B cell (primary cell): ENCODE measurements around the gene WDR18. TPM values are rescaled to one million over a fixed set of nuclear protein-coding genes. Genes with fewer than 3 reads are reported as not detected.
A peak's percentile ranks its signal among the peaks of the same experiment; 100 is the strongest.

Experiments
- ATAC-seq: fragments of 200-7000 bp; cut with Tn5 transposase; one replicate; pipeline ENCODE4 v1.10.0; 2021; ENCODE audit warnings: low read depth, mild to moderate bottlenecking, moderate number of reproducible peaks, moderate library complexity
- CTCF ChIA-PET: fragments of 350-600 bp; sonication (Branson Sonifier 250); formaldehyde crosslinking; loops from one replicate; lab custom pipeline; 2021; ENCODE audit warnings: antibody characterized with exemption, inconsistent platforms; lab: Charles Lee
- POLR2A ChIA-PET: fragments of 350-600 bp; sonication (Branson Sonifier 250); formaldehyde crosslinking; loops from one replicate; lab custom pipeline; 2021; ENCODE audit warnings: antibody characterized with exemption; lab: Charles Lee
- DNase-seq: peaks from one replicate; pipeline ENCODE4 v3.0.0; 2013
- H2AFZ ChIP-seq: 2 replicates; pipeline ENCODE4 v1.6.1; 2012; ENCODE audit warnings: mild to moderate bottlenecking, low read depth, low read length; ENCODE audit not compliant: insufficient read depth, poor library complexity, severe bottlenecking
- H3K27ac ChIP-seq, 2 donors: 1 replicate in 1 of 2; 2 replicates in 1 of 2; pipeline ENCODE4 v1.5.1; 2012 to 2013; ENCODE audit warnings: low read length in 2 of 2, mild to moderate bottlenecking in 2 of 2, moderate library complexity in 1 of 2
- H3K27me3 ChIP-seq, 4 experiments: fragments of 200-600 bp in 1 of 4; sonication (generic) in 1 of 4; replicated peaks in 1 of 4; 1 replicate in 2 of 4; 2 replicates in 2 of 4; pipeline versions ENCODE4 v1.6.1 to v1.7.0; 2013 to 2016; ENCODE audit warnings: low read length in 3 of 4, mild to moderate bottlenecking in 2 of 4, mixed read lengths in 1 of 4, moderate library complexity in 1 of 4; ENCODE audit not compliant: insufficient read depth in 4 of 4, control insufficient read depth in 3 of 4; ENCODE audit errors: control extremely low read depth in 1 of 4
- H3K36me3 ChIP-seq, 2 experiments: replicated peaks in 1 of 2; 1 replicate in 1 of 2; 2 replicates in 1 of 2; pipeline versions ENCODE4 v1.6.1 to v1.7.1; 2013; ENCODE audit warnings: low read length in 1 of 2; ENCODE audit not compliant: insufficient read depth in 2 of 2, control insufficient read depth in 1 of 2; ENCODE audit errors: control extremely low read depth in 1 of 2, extremely low read depth in 1 of 2
- H3K4me1 ChIP-seq, 2 donors: fragments of 200-600 bp in 1 of 2; sonication (generic) in 1 of 2; 1 replicate in 1 of 2; 2 replicates in 1 of 2; pipeline versions ENCODE4 v1.5.1 to v1.6.1; 2013 to 2017; ENCODE audit warnings: low read length in 2 of 2; ENCODE audit not compliant: control insufficient read depth in 2 of 2, insufficient read depth in 2 of 2
- H3K4me2 ChIP-seq: replicated peaks from 2 replicates; pipeline ENCODE3; 2012; ENCODE audit warnings: mild to moderate bottlenecking, low read depth, low read length; ENCODE audit not compliant: poor library complexity, severe bottlenecking
- H3K4me3 ChIP-seq, 5 experiments: fragments of 200-600 bp in 1 of 5; sonication (generic) in 1 of 5; 1 replicate in 3 of 5; 2 replicates in 2 of 5; pipeline versions ENCODE4 v1.5.1 to v1.7.0; 2011 to 2016; ENCODE audit warnings: low read length in 4 of 5, mild to moderate bottlenecking in 4 of 5, low read depth in 2 of 5, control low read depth in 1 of 5, moderate library complexity in 1 of 5; ENCODE audit not compliant: insufficient read depth in 1 of 5; ENCODE audit errors: control extremely low read depth in 1 of 5, extremely low read depth in 1 of 5
- H3K79me2 ChIP-seq: fragments of 200-600 bp; sonication (generic); one replicate; pipeline ENCODE4 v1.6.0; 2016; ENCODE audit warnings: low read length; ENCODE audit not compliant: control insufficient read depth, insufficient read depth
- H3K9ac ChIP-seq: fragments of 200-600 bp; sonication (generic); 2 replicates; pipeline ENCODE4 v1.6.1; 2017; ENCODE audit warnings: mild to moderate bottlenecking, low read length, moderate library complexity
- H3K9me3 ChIP-seq, 3 donors: one replicate each; pipeline versions ENCODE4 v1.6.1 to v1.7.1; 2013; ENCODE audit warnings: low read length in 2 of 3; ENCODE audit not compliant: control insufficient read depth in 2 of 3, insufficient read depth in 1 of 3; ENCODE audit errors: control extremely low read depth in 1 of 3
- H4K20me1 ChIP-seq: 2 replicates; pipeline ENCODE4 v1.6.0; 2012; ENCODE audit warnings: mild to moderate bottlenecking, low read length; ENCODE audit not compliant: insufficient read depth, control insufficient read depth, poor library complexity, severe bottlenecking
- H3K27ac Mint-ChIP-seq: one replicate; pipeline ENCODE4 v1.8.0; 2021; ENCODE audit warnings: mixed read lengths
- H3K27me3 Mint-ChIP-seq: one replicate; pipeline ENCODE4 v1.8.0; 2021; ENCODE audit warnings: mixed read lengths
- H3K4me1 Mint-ChIP-seq: one replicate; pipeline ENCODE4 v1.8.0; 2021; ENCODE audit warnings: mixed read lengths
- H3K4me3 Mint-ChIP-seq: one replicate; pipeline ENCODE4 v1.8.0; 2021; ENCODE audit warnings: mixed read lengths
- H3K9me3 Mint-ChIP-seq: one replicate; pipeline ENCODE4 v1.8.0; 2022; ENCODE audit warnings: mixed read lengths; ENCODE audit not compliant: insufficient read depth
- CTCF ChIP-seq: fragments of 200-600 bp; IDR thresholded peaks from one replicate; pipeline ENCODE4 v1.8.0; 2022; ENCODE audit warnings: antibody characterized with exemption, mild to moderate bottlenecking
- EZH2 ChIP-seq: IDR thresholded peaks from 2 replicates; pipeline ENCODE4 v1.6.1; 2012; ENCODE audit warnings: borderline replicate concordance, low read depth, mild to moderate bottlenecking, moderate library complexity, low read length; ENCODE audit not compliant: insufficient read depth, poor library complexity, severe bottlenecking
- WGBS: methylation state at CpG from one replicate; pipeline ENCODE4 v1.1.5; 2013; ENCODE audit warnings: missing lambda C conversion rate; ENCODE audit not compliant: insufficient coverage; 5-methylcytosine and 5-hydroxymethylcytosine counted together
- intact Hi-C: fragments of 100-400 bp; cut with micrococcal nuclease; formaldehyde crosslinking; loops from one replicate; pipeline ENCODE4 v1.10.0; 2022
- polyA plus RNA-seq: library from polyadenylated mRNA; depleted of rRNA; stranded (reverse); fragments of >200 nt; gene quantifications from 2 replicates; pipeline ENCODE4 v1.2.3, GENCODE V29; 2012
- total RNA-seq, 2 donors: library from RNA; stranded (reverse); fragments of 120-200 nt in 1 of 2; gene quantifications; 1 replicate in 1 of 2; 2 replicates in 1 of 2; pipeline versions ENCODE4 v1.2.3 to v1.2.4, GENCODE V29; 2013 to 2022

WDR18 gene
- total and polyA plus RNA-seq, 2 donors (not counting 1 experiment from before 2014, with no cell fraction given), result 48.5 to 60.5 TPM

DNA sequence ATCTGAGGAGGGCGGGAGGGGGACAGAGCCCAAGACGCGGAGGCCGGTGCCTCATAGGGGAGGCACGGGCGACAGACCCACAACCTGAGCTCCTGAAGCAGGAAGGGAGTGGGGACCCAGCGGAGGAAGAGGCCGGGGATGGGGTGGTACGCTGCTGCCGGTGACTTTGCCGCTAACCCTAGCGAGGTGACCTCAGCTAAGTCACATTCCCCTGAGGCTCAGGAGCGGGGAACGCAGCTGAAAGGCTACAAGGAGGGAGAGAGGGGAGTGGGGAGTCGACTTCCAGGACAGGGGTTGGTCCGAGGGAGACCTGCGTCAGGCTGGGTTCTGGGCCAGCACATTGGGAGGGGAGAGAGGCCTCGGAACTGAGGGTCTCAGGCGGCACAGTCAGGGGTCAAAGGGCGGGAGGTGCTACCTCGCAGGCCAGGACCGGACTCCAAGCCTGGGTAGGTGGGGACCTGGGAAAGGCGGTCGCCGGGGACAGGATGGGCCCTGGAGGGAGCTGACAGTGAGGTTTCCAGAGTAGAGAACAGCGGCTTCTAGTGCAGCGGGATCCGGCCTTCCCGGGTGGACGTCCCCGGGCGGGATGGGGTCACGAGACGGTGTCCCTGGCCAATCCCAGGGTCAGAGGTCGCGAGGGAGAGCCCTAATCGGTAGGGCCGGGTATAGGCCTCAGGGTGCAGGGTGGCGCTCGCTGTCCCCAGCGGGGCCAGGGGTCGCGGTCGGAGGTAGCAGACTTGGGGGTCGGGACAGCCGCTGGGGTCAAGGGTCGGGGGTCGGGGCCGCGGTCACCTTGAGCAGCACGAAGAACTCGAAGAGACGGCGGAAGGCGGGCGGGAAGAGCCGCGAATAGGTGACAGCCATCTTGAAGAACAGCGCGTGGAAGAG lies 36.1 kb downstream of the WDR18 start:
- ATAC-seq, result no peak
- H3K9ac ChIP-seq, result peak overlapping the region; percentile 95
- peaks cover 54% of the 10 kb centered on the region for H4K20me1 ChIP-seq
- H3K4me1 Mint-ChIP-seq, result peaks cover 46% of the 10 kb centered on the region
- H3K27ac ChIP-seq, result peak overlapping the region; percentile 55 to 99
- no peaks in the 10 kb centered on the region for H3K9me3 ChIP-seq
- H3K4me3 Mint-ChIP-seq, result peak overlapping the region; percentile 89
- peaks cover 0 to 8% of the 10 kb centered on the region in 2 experiments for H3K36me3 ChIP-seq
- POLR2A ChIA-PET, result interaction anchor here (0.5 to 1.4 kb wide), 7 partner anchors 20 to 492 kb away, joined by 3 to 6 read pairs (median 3); partner anchors contain the start of genes ABCA7 and ARHGAP45
- H3K27ac Mint-ChIP-seq, result peak overlapping the region; percentile 87
- H3K4me1 ChIP-seq, result peaks cover 41 to 65% of the 10 kb centered on the region in 2 donors
- H3K27me3 Mint-ChIP-seq, result no peaks in the 10 kb centered on the region
- 1% methylated on average over 60 of the region's 60 CpGs for WGBS
- no peaks in the 10 kb centered on the region for H3K27me3 ChIP-seq
- peak overlapping the region; percentile 34 to 94 (median 87) for H3K4me3 ChIP-seq
- peaks cover 58% of the 10 kb centered on the region for H3K79me2 ChIP-seq
- no peak for TF ChIP-seq CTCF
- no peak for TF ChIP-seq EZH2
- no peaks in the 10 kb centered on the region for H3K9me3 Mint-ChIP-seq
- DNase-seq, result peak; percentile 47
- CTCF ChIA-PET, result interaction anchor here (1.4 to 1.8 kb wide), 2 partner anchors 15 to 17 kb away, joined by 3 to 4 read pairs; no protein-coding TSS in a partner anchor
- H3K4me2 ChIP-seq, result peak overlapping the region; percentile 99
- intact Hi-C loops, result loop anchor here (2.0 to 10.0 kb wide), 2 partner anchors 75 to 225 kb away; partner anchors contain the start of genes ATP5F1D, MIDN and POLR2E
- peak overlapping the region; percentile 56 for H2AFZ ChIP-seq
